ENCODE results near the gene ANKRD9.

DNA sequence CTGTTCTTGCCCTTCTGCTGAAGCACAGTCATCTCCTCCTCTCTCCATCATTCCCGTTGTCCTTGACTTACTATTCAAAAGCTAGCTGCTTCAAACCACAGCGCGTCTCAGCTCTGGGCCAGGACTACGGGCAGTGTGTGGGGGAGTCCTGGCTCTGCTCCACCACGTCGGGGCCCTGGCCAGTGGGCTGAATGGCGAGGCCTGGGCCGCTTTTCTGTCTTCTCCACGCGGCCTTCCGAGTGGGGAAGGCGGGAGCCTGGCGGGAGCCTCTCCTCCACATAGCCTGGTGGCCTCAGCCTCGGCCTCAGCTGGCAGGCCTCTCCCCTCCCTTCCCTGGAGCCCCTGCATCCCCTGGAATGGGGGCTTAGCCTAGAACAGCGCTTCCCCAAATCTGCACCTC is 16.5 kb downstream of the ANKRD9 start:
- TF ChIP-seq, protein P1, sequence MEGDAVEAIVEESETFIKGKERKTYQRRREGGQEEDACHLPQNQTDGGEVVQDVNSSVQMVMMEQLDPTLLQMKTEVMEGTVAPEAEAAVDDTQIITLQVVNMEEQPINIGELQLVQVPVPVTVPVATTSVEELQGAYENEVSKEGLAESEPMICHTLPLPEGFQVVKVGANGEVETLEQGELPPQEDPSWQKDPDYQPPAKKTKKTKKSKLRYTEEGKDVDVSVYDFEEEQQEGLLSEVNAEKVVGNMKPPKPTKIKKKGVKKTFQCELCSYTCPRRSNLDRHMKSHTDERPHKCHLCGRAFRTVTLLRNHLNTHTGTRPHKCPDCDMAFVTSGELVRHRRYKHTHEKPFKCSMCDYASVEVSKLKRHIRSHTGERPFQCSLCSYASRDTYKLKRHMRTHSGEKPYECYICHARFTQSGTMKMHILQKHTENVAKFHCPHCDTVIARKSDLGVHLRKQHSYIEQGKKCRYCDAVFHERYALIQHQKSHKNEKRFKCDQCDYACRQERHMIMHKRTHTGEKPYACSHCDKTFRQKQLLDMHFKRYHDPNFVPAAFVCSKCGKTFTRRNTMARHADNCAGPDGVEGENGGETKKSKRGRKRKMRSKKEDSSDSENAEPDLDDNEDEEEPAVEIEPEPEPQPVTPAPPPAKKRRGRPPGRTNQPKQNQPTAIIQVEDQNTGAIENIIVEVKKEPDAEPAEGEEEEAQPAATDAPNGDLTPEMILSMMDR (IDR thresholded peaks at IDR 0.05; ENCODE audit: poor library complexity), result no peak
- TF ChIP-seq EZH2 (IDR thresholded peaks at IDR 0.05; ENCODE audit: borderline replicate concordance), result no peak

All from hepatocyte (in vitro differentiated cells).